Left renal pelvis (tissue), 4 donors: ENCODE data around the gene GYPA. TPM values are rescaled to one million over a fixed set of nuclear protein-coding genes. Genes with fewer than 3 reads are reported as not detected.
"Not testable (repeated sequence)": the region's sequence is repeated elsewhere in the genome, so short reads cannot be mapped to it uniquely, and the experiment has no call there.

Experiments
- DNase-seq, 4 donors: peaks; one replicate each; pipeline ENCODE4 v3.0.0-alpha.2; 2013; ENCODE audit warnings: low read depth in 4 of 4, low spot score in 3 of 4
- polyA plus RNA-seq, 4 donors: library from polyadenylated mRNA; unstranded; fragments of 120-200 nt; gene quantifications; one replicate each; pipeline ENCODE4 v1.2.1, GENCODE V29; 2013; ENCODE audit not compliant: insufficient read length in 4 of 4

The GYPA gene
- polyA plus RNA-seq, 4 donors: 1.4 to 36.7 (median 2.9) TPM

DNA sequence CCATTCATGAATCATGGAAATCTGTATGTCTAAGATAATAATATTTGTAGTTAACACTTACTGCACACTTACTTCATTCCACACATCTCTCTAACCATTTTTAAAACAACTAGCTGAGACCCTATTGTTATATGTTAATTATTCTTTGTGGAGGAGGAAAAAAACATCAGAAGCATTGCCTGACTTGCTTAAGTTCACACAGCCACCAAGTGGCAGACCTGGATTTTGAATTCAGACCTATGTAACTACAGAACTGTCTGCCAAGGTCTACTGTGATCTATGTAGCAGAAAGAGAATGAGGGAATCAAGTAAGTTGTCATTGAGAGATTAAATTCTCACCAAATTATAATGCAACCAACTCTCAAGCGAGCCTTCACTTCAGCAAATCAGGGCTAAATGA, 10.4 kb downstream of the GYPA start:
- not testable (repeated sequence) for DNase-seq

- DNase-seq: not testable (repeated sequence)
Measured at GRCh38 chr4:144129336-144129875, 11.1 kb downstream of the GYPA start.

DNA sequence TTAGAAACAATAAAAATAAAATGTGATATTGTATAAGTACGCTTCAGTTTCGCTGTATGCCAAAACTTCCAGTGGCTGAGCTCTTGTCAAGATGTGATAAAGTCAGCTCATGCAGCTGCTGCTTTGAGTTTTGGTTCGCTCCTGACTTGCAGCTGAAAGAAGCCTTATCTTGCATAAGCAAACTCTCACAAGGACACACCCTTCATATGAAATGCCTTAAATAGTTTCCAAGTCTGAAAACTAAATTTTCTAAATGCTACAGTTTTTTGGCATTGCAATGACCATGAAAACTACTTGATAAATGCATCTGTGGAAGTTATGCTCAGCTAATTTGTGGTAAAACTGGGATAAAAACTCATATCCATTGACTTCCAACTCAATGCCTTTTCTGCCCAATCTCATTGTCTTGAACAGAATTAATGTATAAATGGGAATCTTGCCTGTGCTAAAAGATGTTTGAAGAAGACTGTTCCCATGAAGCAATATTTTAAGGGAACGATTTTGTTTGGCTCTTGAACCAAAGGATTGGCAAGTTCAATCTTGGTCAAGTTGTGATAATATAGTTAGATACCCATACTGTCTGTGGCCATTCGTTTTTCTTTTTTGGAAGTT, 11.7 kb downstream of the GYPA start:
- DNase-seq: not testable (repeated sequence)

DNA sequence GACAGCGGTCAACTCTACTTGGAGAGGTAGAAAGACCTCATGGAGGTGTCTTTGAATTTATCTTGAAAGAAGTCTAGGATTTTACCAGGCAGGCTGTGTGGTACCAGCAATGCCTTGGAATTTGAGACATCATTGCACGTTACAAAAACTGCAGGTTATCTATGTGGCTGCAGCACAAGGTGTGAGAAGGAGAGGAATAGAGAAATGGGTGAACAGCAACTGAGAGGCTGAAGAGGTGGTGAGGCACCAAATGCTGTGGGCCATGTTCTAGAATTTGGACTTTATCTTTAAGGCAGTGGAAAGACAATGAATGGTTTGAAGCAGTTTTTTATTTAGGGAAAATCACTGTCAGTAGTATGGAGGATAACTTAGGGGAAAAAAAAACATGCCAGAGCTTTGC, 15.4 kb downstream of the GYPA start:
- DNase-seq: not testable (repeated sequence)

GRCh38 chr4:144123982-144124635, 16.4 kb downstream of the GYPA start:
- not testable (repeated sequence) for DNase-seq

DNA sequence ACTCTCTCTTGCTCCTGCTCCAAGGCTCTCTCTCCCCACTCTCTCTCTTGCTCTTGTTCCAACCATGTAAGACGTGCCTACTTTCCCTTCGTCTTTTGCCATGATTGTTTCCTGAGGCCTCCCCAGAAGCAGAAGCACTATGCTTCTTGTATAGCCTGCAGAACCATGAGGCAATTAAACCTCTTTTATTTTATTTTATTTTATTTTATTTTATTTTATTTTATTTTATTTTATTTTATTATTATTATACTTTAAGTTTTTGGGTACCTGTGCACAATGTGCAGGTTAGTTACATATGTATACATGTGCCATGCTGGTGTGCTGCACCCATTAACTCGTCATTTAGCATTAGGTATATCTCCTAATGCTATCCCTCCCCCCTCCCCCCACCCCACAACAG, 17.2 kb downstream of the GYPA start:
- not testable (repeated sequence) for DNase-seq

DNA sequence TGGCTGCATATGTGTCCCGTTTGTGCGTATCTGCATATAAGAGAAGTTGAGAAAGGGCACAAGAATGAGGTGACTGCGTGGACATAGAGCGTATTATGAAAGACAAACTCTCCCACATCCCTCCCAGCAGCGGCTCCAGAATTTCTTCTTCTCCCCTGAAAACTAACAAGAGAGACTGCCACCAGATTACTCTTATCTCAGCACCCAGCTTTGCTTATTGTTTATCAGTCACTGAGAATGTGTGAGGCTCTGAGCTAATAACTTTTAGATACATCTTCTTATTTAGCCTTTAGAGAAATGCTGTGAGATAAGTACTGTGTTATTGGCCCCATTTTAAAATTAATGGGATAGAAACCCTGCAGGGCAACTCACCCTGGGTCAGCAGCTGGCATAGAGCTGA, 20.8 kb downstream of the GYPA start:
- not testable (repeated sequence) for DNase-seq

- no peak for DNase-seq
Measured at GRCh38 chr4:144115519-144115918, 25.0 kb downstream of the GYPA start.

- no peak for DNase-seq
Measured at GRCh38 chr4:144113546-144113945, 27.0 kb downstream of the GYPA start.

GRCh38 chr4:144104509-144105130, 35.9 kb downstream of the GYPA start:
- DNase-seq: no peak

DNA sequence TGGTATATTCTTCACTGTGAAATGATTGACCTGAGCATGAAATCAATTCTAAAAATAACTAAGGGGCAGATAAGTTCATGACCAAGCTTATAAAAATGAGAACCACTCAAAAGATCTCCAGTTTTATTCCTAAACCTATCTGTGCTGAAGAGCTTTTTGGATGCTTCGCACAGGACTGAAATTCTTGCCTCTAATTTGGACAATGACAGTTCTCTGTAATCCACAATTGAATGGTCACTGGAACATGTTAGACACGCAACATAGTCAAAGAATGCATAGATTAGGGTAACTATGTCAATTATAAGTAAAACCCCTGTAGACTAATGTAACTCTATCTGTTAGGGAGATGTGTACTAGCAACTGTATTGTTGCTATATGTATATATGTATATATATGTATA, 42.7 kb downstream of the GYPA start:
- DNase-seq: not testable (repeated sequence)

- not testable (repeated sequence) for DNase-seq
Measured at GRCh38 chr4:144093995-144094394, 46.5 kb downstream of the GYPA start.

DNA sequence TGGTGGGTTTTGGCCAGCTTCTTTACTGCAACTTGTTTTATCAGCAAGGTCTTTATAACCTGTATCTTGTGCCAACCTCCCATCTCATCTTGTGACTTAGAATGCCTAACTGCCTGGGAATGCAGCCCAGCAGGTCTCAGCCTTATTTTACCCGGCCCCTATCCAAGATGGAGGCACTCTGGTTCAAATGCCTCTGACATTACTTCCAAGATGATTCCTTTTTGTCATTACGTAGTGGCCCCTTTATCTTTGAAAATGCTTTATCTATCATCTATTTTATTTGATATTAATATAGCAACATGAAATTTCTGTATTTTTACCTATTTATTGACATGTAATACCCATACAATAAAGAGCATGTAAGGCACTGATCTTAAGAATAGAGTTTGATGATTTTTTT, 49.3 kb downstream of the GYPA start:
- not testable (repeated sequence) for DNase-seq

DNA sequence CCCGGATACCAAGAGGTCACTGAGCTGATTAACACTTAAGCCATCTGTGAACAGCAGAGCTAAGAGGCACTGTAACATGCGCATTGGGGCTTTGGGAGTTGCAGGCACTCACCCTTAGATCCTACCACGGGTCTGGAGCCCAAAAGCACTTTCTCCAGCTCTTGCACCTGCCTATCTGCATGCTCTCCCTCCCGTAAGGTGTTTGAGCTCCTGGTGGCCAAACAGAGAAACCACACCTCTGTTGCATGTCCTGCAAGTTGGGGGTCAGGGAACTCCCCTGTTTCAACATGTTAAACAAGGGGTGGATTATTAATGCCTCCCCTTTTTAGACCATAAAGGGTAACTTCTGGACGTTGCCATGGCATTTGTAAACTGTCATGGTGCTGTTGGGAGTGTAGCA, 49.8 kb downstream of the GYPA start:
- no peak for DNase-seq

DNA sequence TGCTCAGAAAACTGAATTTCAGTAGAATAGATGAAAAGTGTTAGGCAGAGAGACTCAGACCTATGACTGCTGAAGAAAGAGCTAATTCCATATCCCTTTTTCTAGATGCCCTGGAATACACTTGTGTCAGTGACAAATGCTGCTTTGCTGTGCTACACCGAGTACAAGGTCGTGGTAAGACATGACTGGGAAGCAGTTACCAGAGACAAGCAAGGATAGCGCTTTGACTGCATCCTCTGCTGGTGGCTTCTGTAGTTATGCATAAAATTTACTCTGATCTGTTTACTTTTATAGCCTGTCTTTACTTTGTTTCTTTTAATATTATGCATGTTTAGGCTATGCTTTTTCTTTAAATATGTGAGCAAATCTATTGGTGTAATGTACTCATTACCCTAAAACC, 58.5 kb downstream of the GYPA start:
- DNase-seq: not testable (repeated sequence)

DNA sequence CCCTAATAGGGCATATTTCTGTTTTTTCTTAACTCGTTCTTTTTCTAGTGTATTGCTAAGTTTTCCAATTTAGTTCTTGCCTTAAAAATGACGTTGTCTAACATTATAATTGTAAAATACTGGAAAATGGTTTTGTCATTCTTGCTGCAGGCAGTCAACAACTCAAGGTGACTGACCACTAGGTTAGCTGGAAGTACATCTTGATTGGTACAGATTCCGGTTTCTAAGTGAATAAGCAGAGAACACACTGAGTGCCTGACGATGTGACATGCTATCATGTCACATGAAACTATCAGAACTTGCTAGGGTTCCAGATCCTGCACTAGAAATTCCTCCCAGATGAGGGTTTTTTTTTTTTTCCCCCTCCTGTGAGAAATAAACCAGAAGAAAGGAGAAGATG, 60.4 kb downstream of the GYPA start:
- DNase-seq: not testable (repeated sequence)

- DNase-seq: not testable (repeated sequence)
Measured at GRCh38 chr4:144078746-144079145, 61.8 kb downstream of the GYPA start.

- not testable (repeated sequence) for DNase-seq
Measured at GRCh38 chr4:144061556-144061955, 79.0 kb downstream of the GYPA start.

- DNase-seq: not testable (repeated sequence)
Measured at GRCh38 chr4:144060234-144060859, 80.2 kb downstream of the GYPA start.
